CD4-positive, alpha-beta T cell treated with Interleukin-6 for 4 hours (primary cell): ENCODE data around the gene SAMD3.
A peak's percentile ranks its signal among the peaks of the same experiment; 100 is the strongest.
"Not testable (repeated sequence)": the region's sequence is repeated elsewhere in the genome, so short reads cannot be mapped to it uniquely, and the experiment has no call there.

Experiments used
- DNase-seq: peaks from one replicate; pipeline ENCODE4 v3.0.0-alpha.2; 2020; ENCODE audit warnings: mixed read lengths

Gene SAMD3

DNA sequence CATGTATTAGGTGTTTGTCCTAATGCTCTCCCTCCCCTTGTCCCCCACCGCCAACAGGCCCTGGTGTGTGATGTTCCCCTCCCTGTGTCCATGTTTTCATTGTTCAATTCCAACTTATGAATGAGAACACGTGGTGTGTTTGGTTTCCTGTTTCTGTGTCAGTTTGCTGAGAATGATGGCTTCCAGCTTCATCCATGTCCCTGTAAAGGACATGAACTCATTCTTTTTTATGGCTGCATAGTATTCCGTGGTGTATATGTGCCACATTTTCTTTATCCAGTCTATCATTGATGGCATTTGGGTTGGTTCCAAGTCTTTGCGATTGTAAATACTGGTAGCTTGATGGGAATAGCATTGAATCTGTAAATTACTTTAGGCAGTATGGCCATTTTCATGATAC is 52.6 kb downstream of the SAMD3 start:
- DNase-seq = not testable (repeated sequence)

DNA sequence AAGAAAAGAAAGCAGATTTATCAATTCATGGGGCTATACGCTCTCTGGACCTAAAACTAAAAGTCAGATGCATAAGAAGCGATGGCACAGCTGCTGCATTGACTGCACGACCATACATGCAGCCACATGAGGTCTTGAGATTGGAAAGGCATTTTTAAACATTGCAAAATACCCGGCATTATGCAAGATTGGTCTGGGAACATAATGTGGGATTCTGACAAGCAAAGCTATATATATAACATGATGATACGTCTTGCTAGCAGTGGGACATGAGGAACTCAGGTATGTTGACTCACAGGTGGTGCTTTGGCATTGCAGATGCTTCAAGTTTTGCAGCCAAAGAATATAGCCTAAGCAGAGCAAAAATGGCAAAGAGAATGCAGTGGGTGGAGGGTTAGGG is 55.1 kb downstream of the SAMD3 start:
- no peak for DNase-seq

DNA sequence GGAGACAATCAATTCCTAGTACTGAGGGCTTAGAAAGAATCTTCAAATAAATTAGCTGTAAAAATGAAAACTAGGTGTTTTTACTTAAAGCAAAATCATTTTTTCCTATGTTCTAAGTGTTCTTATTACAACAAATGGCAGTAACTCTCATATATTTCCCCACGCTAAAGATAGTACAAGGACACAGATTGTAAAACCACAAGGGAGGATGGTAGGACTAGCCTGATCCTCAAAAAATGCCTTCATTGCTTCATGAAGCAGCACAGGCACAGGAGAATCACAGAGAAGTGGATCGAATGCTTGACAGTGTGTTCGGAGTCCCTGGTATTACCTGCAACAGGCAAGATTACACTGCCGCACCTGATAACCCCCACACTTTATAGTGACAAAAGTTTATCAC is 58.5 kb downstream of the SAMD3 start:
- DNase-seq = no peak

DNA sequence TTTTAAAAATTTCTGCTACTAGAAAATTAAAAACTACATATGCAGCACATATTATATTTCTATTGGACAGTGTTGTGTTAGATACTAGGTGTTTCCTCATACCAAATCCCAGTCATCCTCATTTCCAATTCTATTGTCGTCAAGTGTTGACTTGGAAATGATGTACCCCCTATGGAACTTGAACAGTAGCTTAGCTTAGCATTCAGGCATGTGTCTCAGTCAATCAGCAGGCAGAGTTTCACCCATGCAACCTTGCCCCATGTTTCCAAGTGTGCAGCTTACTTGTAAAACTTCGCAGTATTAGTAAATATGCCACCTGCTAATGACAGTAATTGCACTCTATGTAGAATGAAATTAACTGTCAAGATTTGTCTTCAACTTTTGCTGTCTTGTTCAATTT is 59.5 kb downstream of the SAMD3 start:
- DNase-seq = no peak

DNA sequence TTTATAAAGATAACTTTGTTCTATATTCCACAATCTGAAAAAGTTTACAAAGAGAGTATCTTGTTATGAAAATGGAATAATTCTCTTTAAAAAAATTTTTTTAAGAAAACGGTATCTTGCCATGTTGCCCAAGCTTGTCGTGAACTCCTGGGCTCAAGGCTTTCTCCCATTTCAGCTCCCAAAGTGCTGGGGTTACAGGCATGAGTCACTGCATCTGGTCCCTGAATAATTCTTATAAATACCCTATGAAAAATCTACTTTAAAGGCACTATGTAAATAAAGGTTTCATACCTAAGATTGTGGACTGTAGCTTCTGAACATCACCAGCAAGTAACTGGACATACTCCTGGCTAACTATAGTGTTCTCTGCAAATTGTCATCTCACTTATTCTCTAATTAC is 60.3 kb downstream of the SAMD3 start:
- DNase-seq = no peak

DNA sequence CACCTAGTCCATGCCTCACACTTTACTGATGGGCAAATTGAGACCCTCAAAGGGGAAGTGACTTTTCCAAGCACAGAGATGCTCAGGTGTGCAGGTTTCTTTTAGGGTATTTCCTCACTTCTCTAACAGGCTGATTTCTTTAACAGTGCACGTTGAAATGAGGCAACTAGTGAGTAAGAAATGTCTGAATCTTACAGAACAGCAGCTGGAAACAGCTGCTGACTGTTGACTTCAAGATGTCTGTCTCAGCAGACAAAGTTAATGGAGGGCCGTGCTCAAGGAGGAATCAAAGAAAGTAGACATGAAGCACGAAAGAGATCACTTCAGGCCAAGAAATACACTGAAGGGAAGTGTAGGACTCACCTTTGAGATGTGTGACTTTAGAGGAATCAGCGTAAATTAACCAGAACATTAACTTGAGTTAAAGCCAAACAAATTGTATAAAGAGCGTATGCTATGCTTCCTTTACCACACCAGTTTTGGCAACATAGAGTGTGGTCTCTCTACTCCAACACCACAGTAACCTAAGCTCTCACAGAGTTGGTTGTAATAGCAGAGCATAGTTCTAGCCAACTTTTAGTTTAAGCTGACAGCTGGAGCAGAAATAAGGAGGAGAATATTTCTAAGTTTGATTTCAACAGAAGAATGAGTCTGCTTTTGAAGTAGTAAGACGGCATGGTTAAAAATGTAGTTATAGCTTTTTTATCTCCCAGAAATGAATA is 60.9 kb downstream of the SAMD3 start:
- no peak for DNase-seq

DNA sequence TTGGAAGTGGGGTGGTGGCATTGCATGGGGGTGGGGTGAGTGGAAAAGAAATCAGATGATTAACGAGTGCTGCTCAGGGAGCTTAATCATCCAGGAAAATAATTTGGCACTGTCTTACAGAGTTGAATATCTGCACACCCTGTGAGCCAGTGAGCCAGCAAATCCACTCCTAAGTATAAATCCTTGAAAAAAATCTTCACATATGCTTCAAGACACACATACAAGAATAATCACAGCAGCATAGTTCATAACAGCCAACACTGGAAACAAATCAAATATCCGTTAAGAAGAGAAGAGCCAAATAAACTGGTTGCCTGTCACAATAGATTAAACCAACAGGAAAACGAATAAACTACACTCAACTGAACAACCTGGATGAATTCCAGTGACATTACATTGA is 62.8 kb downstream of the SAMD3 start:
- DNase-seq = no peak

DNA sequence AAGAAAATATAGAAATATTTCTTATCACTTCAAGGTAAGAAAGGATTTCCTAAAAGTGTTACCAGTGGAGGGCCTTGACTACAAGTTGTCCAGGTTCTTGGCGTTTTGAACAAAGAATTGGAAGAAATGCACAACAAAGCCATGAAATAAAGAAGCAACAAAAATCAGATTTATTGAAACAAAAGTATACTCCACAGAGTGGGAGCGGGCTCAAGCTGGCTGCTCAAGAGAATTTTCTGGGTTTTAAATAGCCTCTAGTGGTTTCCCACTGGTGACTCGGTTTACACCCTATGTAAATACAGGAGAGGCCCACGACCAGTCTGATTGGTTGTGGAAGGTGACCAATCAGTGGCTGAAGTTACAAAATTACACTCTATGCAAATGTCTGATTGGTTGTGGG is 64.2 kb downstream of the SAMD3 start:
- DNase-seq = no peak

DNA sequence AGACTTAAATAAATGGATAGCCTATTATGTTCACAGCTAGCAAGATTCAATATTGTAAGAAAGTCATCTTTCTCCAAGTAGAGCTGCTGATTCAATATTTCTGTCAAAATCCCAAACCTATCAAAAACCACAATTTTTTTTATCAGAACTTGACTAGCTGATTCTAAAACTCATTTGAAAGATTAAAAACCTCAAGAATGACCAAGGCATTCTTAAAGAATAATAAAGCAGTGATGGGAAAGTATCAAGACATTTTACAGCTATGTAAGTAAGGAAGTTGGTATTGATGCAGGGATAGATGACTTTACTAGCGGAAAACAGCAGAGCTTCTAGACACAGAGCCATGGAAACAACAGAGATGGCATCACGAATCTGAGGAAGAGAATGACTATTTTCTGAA is 64.7 kb downstream of the SAMD3 start:
- DNase-seq = no peak

DNA sequence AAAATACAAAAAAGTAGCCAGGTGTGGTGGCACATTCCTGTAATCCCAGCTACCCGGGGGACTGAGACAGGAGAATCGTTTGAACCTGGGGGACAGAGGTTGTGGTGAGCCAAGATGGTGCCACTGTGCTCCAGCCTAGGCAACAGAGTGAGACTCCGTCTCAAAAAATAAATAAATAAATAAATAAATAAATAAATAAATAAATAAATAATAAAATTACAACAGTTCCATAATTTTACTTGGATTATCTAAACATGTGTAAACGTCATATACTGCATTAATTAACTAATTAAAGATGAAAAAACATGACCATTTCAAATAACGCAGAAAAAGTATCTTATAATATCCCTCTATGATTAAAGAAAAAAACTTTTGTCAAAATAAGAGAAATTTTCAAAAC is 65.8 kb downstream of the SAMD3 start:
- no peak for DNase-seq

DNA sequence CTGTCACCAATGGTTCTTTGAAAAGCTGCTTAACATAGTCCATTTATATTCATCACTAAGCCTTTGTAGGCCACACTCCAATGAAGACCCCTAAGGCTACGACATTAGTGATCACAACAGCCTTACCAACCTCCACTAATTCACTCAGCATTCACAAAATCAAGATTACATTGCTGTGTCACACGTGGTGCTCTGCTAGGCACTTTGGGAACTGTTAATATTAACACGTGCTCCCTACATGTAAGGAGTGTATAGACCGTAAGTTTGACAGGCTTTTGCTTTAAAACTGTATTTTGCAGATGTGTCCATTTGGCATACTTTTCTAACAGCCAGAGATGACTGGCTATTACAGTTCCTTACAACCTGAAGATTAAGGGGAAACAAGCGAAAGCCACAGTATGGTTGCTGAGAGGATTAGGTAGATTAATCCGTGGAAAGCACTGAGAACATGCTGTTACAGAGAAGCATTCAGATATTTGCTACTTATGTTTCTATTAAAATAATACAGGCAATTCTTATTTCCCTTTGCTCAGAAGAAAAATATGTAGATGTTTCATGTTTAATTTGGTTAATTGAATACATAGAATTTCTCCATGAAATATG is 69.7 kb downstream of the SAMD3 start:
- DNase-seq = no peak

DNA sequence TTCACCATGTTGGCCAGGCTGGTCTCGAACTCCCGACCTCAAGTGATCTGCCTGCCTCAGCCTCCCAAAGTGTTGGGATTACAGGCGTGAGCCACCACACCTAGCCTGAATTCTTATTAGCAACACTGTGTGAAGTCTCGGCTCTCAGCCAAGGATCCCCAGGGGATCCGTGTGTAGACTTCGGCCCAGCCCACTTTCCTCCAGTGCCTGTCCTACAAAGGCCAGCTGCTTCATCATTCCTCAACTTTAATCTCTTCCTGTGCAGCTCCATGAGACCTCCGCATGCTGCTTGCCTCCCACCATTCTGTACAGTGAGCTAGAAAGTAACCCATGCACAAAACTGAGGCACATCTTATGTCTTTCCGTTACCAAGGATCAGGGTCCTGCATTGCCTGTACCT is 71.8 kb downstream of the SAMD3 start:
- no peak for DNase-seq

DNA sequence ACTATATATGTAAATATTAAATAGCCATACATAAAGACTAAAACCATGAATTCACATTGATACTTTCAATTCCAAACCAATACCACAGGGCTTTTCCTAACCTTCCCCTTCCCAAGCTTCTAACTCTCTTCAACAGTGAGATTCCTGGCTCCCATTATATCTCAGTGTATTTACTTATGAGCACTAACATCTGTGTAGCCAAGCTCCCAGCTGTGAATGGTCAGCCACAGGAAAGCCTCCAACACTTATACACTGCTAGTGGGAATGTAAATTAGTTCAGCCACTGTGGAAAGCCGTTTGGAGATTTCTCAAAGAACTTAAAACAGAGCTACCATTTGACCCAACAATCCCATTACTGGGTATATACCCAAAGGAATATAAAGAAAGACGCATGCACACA is 73.7 kb downstream of the SAMD3 start:
- DNase-seq = not testable (repeated sequence)

DNA sequence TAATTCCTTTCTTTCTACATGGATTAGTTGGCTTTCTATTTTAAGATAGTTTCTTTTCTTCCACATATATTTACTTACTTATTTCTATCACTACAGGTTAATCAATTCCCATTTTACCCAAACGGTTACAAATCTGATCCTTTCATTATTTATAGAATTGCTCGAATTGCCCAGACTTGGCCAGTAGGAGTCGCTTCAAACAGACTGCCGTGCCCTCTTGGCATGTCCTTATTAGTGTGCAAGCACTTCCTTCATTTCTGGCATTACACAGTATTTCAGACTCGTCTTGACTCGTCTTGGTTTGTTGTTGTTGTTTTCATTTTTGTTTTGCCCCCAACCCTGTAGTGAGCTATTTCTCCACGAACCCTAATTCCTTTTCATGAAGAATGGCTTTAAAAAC is 74.6 kb downstream of the SAMD3 start:
- DNase-seq = peak; percentile 34

DNA sequence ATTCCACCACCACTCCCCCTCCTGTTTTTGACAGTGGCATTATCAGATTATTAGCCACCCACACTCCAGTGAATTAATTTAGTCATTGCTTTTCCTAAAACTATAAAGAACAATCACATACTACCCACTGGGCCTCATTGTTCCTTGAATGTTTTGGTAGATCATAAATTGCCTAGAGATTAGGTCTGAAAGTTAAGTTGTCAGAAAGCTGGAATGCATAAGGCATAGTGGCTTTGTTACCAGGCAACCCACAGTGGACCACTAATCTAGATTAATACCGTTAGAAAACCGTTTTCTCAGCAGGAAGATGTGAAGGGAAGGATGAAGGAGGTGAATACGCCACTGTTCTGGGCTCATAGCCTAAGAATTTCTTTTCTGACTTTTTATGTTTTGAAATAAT is 75.6 kb downstream of the SAMD3 start:
- no peak for DNase-seq

DNA sequence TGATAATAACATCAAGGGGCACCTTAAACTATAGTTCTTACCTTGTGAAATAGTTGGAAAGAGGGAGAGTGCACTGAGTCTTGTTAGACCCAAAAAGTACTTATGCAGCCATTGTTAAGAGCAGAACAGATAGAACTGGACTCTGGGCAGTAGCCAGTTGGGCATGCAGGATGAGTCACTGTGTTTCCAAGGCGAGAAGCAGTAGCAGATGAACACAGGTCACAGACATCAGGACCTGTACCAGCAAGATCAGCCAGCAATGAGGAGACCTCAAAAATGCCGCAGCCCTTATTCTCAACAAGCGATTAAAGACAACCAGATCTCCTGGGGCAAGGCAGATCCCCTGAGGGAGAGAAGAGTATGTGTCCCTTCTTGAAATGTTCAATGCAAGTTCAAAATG is 79.0 kb downstream of the SAMD3 start:
- no peak for DNase-seq

DNA sequence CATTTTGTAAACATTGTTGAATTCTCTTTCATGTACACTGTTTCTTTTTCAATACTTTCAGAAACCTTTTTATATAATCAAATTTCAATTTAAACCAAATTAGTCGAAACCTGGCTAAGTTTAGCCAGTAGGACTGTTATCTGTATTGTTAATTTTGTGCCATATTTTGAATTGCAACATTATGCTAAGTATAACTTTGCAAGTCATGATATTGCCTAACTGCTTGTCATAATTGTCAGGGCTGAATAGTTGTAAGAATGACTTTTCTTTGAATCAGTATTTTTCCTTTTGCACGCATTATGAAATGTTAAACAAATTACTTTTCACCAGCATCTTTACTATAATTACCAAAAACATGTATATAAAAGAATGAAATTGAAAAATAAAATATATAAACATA is 82.7 kb downstream of the SAMD3 start:
- DNase-seq = no peak

DNA sequence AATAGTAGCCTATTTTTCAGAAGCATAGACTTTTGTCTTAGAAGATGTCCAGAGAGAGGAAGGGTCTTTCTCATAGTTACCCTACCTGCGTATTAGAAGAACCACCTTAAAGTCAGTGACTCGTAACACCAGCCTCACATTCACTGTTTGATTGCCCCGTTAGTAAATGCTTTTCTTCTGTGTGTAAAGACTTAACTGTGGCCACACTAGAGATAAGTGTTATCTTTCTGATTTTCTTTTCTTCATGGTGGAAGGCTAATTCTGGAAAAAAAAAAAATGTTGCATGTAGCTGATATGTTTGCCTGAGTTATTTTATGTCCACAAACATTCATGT is 83.9 kb downstream of the SAMD3 start:
- no peak for DNase-seq

DNA sequence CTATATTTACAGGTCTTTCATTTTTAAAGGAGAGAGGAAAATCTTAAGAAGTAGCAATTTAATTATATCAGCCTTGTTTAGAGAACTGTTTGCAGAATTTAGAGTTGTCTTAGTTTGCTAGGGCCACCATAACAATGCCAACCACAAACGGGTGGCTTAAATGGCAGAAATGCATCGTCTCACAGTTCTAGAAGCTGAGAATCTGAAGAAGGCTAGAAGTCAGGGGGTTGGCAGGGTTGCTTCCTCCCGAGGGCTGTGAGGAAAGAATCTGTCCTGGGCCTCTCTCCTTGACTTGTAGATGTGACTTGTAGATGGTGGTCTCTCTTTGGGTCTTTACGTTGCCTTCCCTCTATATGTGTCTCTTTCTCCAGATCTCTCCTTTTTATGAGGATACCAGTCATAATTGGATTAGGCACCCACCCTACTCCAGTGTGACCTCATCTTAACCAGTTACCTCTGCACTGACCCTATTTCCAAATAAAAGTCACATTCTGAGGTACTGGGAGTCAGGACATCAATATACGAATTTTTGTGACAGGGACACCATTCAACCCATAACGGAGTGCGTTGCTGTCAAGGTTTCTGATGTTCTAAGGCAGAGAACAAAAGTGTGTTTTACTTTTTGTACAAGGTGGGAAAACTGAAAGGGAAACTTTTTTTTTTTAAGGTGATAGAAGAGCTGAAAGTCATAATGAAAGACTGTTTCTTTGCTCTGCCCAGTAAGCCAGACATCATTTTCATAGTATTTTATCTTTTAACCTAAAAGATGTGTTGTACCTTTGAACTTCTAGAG is 84.4 kb downstream of the SAMD3 start:
- peak; percentile 9 for DNase-seq

DNA sequence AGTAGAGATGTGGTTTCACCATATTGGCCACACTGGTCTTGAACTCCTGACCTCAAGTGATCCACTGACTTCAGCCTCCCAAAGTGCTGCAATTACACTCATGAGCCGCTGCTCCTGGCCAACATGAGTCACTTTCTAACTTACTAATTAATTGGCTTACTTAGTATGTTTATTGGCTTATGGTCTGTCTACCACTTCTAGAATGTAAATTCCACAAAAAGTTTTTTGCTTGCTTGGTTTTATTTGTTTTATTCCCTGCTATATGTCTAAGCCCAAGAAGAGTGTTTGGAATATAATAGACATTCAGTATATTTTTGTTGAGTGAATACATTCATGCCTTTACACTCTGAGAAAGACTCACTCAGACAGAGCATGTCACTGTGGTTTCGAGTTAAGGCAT is 86.0 kb downstream of the SAMD3 start:
- DNase-seq = no peak

DNA sequence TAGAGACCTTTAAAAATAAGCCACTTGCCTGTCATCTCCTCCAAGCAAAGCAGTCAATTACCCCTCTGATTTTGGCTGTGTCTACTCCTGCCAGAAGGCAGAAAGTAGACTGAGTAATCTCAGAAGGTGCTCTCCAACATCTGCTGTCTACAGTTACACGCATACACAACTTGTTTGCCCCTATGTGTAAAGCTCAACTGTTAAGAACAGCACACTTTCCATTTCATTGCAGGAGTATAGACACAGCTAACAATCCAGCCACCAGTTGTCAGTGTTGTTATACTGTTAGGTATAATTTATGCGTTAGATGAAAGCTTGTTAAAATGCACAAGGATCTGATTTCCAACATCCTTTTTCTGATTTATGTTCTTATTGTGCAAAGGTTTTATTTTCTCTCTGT is 88.2 kb downstream of the SAMD3 start:
- DNase-seq = no peak

DNA sequence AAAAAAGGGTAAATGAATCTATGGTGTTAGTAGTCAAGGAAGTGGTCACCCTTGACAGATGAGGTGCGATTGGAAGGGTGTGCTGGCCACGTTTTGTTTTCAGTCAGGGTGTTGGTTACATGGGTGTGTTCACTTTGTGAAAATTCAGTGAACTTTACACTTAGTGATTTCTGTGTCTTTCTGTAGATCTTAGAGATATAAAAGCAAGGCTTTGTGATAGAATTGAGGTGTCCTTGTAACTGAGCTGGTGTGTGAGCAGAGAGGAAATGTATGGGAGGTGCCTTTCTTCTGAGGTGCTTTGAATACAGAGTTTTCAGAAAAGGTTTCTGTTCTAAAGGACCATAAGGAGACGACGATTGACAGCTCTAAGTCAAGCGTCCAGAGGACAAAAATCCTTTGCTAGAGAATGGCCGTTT is 90.5 kb downstream of the SAMD3 start:
- DNase-seq = peak; percentile 55

DNA sequence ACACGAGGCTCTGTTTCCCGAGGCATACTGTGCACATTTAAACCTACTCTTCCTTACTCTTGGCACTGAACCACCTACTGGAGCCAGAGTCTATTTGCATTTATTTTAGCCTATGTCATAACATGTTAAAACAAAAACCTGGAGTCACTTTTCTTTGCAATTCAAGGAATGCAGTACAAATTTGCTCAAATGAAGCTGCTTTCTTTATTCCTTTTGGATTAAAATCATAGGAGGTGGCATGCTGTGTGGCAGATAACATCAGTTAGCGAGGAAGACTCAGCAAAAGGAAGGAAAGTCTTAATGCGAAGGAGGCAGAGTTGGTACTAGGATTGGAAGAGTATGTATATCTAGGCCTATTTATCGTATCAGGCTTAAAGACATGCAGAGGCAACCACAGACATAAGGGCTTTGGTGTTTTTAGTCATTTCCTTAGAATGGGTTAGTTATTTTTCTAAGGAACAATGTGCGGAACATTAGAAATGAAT is 92.9 kb downstream of the SAMD3 start:
- no peak for DNase-seq

DNA sequence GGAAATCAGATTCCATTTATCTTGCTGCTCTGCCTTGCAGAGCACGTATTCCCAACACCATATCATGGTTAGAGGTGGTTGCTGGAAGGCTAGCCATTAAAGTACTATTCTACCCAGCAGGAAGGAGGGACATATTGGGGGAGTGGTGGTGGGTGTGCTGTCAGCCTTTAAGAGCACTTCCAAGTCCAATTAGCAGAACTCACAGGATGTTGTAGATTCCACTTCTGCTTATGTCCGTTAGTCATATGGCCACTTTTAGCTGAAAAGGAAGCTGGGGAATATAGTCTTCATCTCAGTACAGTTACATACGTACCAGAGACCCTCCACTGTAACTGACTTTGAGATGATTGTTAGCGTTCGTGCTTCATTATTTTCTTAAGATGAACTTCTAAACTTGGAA is 94.4 kb downstream of the SAMD3 start:
- no peak for DNase-seq
